Thoracic aorta (tissue), 2 donors: Measurements from ENCODE around the gene SDK1. TPM values are rescaled to one million over a fixed set of nuclear protein-coding genes. Genes with fewer than 3 reads are reported as not detected.

ENCODE experiments used
- ATAC-seq: fragments of 150-250 bp; one replicate; pipeline ENCODE4 v1.8.0; 2017; ENCODE audit warnings: low read depth; ENCODE audit not compliant: insufficient number of reproducible peaks, low FRiP score
- DNase-seq: peaks from one replicate; pipeline ENCODE4 v3.0.0-alpha.2; 2020; ENCODE audit warnings: low spot score
- H3K27ac ChIP-seq, 2 donors: fragments of 200-600 bp; sonication (generic); 1 replicate in 1 of 2; 2 replicates in 1 of 2; pipeline ENCODE4 v1.5.1; 2016; ENCODE audit warnings: mild to moderate bottlenecking in 2 of 2, moderate library complexity in 2 of 2
- H3K27me3 ChIP-seq: fragments of 200-600 bp; sonication (generic); replicated peaks from 2 replicates; pipeline ENCODE4 v1.6.0; 2016; ENCODE audit warnings: mild to moderate bottlenecking; ENCODE audit not compliant: insufficient read depth
- H3K36me3 ChIP-seq: fragments of 200-600 bp; sonication (generic); one replicate; pipeline ENCODE4 v1.5.1; 2016
- H3K4me1 ChIP-seq, 2 donors: fragments of 200-600 bp; sonication (generic); 1 replicate in 1 of 2; 2 replicates in 1 of 2; pipeline versions ENCODE4 v1.5.1 to v1.6.0; 2016; ENCODE audit warnings: low read depth in 2 of 2, mild to moderate bottlenecking in 1 of 2; ENCODE audit not compliant: control insufficient read depth in 1 of 2
- H3K4me3 ChIP-seq: fragments of 200-600 bp; sonication (generic); 2 replicates; pipeline ENCODE4 v1.5.1; 2016; ENCODE audit warnings: mild to moderate bottlenecking
- H3K9me3 ChIP-seq: fragments of 200-600 bp; sonication (generic); 2 replicates; pipeline ENCODE4 v1.5.1; 2016
- total RNA-seq, 2 donors: library from RNA; depleted of rRNA; stranded (reverse); fragments of >200 nt; gene quantifications; one replicate each; pipeline versions ENCODE4 v1.1.0 to v1.2.3, GENCODE V29; 2016
- TF ChIP-seq, protein P1 (sequence below): fragments of 200-600 bp; sonication (generic); IDR thresholded peaks from one replicate; pipeline ENCODE4 v1.5.1; 2019; ENCODE audit warnings: antibody characterized with exemption

SDK1 gene
- total RNA-seq, 2 donors from 2014 or later, result 27.5 to 29.2 TPM

DNA sequence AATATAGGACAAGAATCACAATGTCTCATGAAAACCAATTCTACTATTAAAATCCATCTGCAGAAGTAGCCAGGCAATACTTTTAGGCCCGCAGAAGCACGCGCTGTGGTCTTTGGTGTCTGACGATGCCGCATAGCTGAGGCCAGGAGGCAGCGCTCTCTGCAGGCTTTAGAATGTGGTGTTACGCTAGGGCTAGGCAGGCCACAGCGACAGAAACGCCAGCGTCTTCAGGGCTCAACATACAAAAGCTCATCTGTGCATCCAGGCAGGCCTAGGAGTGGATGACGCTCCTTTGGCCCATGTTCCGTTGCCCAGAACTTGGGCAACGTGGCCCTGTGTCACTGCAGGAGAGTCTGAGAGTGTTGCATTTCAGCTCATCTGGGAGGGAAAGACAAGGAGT, 779.9 kb downstream of the SDK1 start:
- DNase-seq (no peak), ATAC-seq (no peak)
- Histone ChIP-seq H3K4me3 (no peak overlapping the region), H3K27me3 (no peaks in the 10 kb centered on the region), H3K36me3 (peaks cover 4% of the 10 kb centered on the region), H3K9me3 (no peaks in the 10 kb centered on the region), H3K4me1 (no peaks in the 10 kb centered on the region), H3K27ac (no peak overlapping the region)
- TF ChIP-seq, protein P1, sequence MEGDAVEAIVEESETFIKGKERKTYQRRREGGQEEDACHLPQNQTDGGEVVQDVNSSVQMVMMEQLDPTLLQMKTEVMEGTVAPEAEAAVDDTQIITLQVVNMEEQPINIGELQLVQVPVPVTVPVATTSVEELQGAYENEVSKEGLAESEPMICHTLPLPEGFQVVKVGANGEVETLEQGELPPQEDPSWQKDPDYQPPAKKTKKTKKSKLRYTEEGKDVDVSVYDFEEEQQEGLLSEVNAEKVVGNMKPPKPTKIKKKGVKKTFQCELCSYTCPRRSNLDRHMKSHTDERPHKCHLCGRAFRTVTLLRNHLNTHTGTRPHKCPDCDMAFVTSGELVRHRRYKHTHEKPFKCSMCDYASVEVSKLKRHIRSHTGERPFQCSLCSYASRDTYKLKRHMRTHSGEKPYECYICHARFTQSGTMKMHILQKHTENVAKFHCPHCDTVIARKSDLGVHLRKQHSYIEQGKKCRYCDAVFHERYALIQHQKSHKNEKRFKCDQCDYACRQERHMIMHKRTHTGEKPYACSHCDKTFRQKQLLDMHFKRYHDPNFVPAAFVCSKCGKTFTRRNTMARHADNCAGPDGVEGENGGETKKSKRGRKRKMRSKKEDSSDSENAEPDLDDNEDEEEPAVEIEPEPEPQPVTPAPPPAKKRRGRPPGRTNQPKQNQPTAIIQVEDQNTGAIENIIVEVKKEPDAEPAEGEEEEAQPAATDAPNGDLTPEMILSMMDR, result no peak

- peaks cover 3% of the 10 kb centered on the region for H3K36me3 ChIP-seq
- TF ChIP-seq, protein P1, result no peak
- ATAC-seq (no peak), DNase-seq (no peak)
- H3K4me3 ChIP-seq, result no peak overlapping the region
- H3K9me3 ChIP-seq, result no peaks in the 10 kb centered on the region
- no peaks in the 10 kb centered on the region for H3K4me1 ChIP-seq
- H3K27ac ChIP-seq, result no peak overlapping the region
- no peaks in the 10 kb centered on the region for H3K27me3 ChIP-seq
These were observed 782.5 kb downstream of the SDK1 start for GRCh38 chr7:4083513-4083912.

GRCh38 chr7:4084271-4084670, 783.2 kb downstream of the SDK1 start:
- Histone ChIP-seq H3K4me1 (no peaks in the 10 kb centered on the region), H3K4me3 (no peak overlapping the region), H3K9me3 (no peaks in the 10 kb centered on the region), H3K36me3 (peaks cover 9% of the 10 kb centered on the region), H3K27me3 (no peaks in the 10 kb centered on the region), H3K27ac (no peak overlapping the region)
- DNase-seq, result no peak
- TF ChIP-seq, protein P1, result no peak
- ATAC-seq, result no peak

GRCh38 chr7:4085937-4086691, 785.1 kb downstream of the SDK1 start:
- H3K4me1 ChIP-seq, result no peaks in the 10 kb centered on the region
- H3K36me3 ChIP-seq, result peaks cover 9% of the 10 kb centered on the region
- TF ChIP-seq, protein P1, result no peak
- ATAC-seq (no peak), DNase-seq (no peak)
- no peaks in the 10 kb centered on the region for H3K9me3 ChIP-seq
- no peak overlapping the region for H3K27ac ChIP-seq
- H3K4me3 ChIP-seq, result no peak overlapping the region
- no peaks in the 10 kb centered on the region for H3K27me3 ChIP-seq

DNA sequence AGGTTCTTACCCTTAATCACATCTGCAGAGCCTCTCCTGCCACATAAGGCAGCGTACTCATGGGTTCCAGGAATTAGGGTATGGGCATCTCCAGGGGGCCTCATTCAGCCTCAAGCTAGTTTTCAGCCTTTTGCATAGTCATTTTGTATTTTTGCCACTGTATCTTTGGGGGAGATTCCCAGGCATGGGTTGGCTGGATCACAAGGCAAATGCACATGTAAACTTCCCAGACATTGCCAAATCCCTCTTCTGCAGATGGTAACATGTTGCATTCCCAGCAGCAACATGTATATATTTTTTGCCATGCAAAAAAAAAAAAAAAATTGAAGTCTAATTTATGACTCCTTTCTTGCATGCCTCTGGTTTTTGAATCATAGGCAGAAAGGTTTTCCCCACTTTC, 785.7 kb downstream of the SDK1 start:
- Histone ChIP-seq H3K27ac (no peak overlapping the region), H3K27me3 (no peaks in the 10 kb centered on the region)
- ATAC-seq, result no peak

More for the DNA sequence above, 785.7 kb downstream of the SDK1 start:
- TF ChIP-seq, protein P1, result no peak
- no peak overlapping the region for H3K4me3 ChIP-seq
- H3K36me3 ChIP-seq, result peaks cover 9% of the 10 kb centered on the region
- H3K4me1 ChIP-seq, result no peaks in the 10 kb centered on the region
- no peak for DNase-seq
- no peaks in the 10 kb centered on the region for H3K9me3 ChIP-seq
